ENCODE data around the gene CEP131.

DNA sequence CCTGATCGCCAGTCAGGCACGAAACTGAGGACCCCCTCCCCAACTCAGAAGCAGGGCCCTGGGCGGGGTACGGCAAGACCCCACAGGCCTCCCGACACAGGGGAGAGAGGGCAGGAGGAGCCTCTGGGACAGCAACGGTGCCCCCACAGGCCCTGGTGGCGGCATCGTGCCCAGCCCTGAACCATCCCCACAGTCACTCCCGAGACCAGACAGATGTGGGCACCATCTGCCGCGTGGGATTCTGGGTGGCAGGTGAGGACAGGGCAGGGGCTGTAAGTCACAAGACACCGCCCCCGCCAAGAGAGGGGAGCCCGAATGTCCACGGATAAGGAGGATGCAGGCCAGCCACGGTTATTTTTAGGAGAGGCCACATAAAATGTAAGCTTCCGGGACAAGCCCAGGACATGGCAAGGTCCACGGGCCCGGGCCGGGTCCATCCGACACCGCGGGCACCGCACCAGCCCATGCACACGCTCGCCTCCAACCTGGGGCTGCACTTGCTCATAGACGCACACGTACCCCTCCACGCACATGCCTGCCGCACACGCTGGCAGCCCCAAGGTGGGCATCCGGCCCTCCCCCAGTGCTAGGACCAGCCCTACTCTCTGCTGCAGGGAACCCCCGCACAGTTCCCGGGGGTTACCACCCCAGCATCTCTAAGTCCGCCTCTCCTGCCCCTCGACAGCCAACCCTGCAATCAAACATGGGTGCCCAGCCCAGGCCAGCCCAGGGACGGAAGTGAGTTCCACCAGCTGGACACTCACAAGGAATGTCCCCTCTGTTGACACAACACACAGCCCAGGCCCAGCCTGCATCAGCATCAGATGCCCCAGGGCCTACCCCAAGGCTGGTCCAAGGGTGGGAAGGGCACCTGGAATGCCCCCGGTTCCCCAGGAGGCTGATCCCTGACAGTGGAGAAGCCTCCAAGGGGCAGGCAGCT, 65.6 kb downstream of the CEP131 start:
- TF ChIP-seq, protein P1, sequence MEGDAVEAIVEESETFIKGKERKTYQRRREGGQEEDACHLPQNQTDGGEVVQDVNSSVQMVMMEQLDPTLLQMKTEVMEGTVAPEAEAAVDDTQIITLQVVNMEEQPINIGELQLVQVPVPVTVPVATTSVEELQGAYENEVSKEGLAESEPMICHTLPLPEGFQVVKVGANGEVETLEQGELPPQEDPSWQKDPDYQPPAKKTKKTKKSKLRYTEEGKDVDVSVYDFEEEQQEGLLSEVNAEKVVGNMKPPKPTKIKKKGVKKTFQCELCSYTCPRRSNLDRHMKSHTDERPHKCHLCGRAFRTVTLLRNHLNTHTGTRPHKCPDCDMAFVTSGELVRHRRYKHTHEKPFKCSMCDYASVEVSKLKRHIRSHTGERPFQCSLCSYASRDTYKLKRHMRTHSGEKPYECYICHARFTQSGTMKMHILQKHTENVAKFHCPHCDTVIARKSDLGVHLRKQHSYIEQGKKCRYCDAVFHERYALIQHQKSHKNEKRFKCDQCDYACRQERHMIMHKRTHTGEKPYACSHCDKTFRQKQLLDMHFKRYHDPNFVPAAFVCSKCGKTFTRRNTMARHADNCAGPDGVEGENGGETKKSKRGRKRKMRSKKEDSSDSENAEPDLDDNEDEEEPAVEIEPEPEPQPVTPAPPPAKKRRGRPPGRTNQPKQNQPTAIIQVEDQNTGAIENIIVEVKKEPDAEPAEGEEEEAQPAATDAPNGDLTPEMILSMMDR (IDR thresholded peaks at IDR 0.05; ENCODE audit: insufficient read depth, low read length, poor library complexity, severe bottlenecking) = no peak
- TF ChIP-seq EZH2phosphoT487 (conservative IDR thresholded peaks at IDR 0.05; ENCODE audit: low read length) = no peak

Measured in SU-DHL-6 (cell line).